Keratinocyte (primary cell): ENCODE data around the gene PRKCSH. TPM values are rescaled to one million over a fixed set of nuclear protein-coding genes. Genes with fewer than 3 reads are reported as not detected.
"Not testable (repeated sequence)": the region's sequence is repeated elsewhere in the genome, so short reads cannot be mapped to it uniquely, and the experiment has no call there.

ENCODE experiments used
- DNase-seq: peaks from one replicate; pipeline ENCODE4 v3.0.0-alpha.2; 2011; ENCODE audit warnings: low read depth, missing footprints, low spot score
- FAIRE-seq: peaks from 2 replicates; lab custom pipeline; 2011; peaks lifted over from hg19 to GRCh38; lab: Jason Lieb, UNC
- H2AFZ ChIP-seq: 2 replicates; pipeline ENCODE4 v1.6.0; 2012; ENCODE audit warnings: low read length, control low read depth, inconsistent platforms; ENCODE audit not compliant: control insufficient read depth
- H3K27ac ChIP-seq: 2 replicates; pipeline ENCODE4 v1.5.1; 2011; ENCODE audit warnings: low read length; ENCODE audit not compliant: control insufficient read depth, insufficient read depth
- H3K27me3 ChIP-seq: 3 replicates; pipeline ENCODE4 v1.6.0; 2011; ENCODE audit warnings: low read length; ENCODE audit not compliant: control insufficient read depth, insufficient read depth; ENCODE audit errors: extremely low read depth
- H3K36me3 ChIP-seq, 2 experiments: 2 replicates in 1 of 2; 3 replicates in 1 of 2; pipeline ENCODE4 v1.5.1; 2011; ENCODE audit warnings: low read length in 2 of 2, mild to moderate bottlenecking in 1 of 2; ENCODE audit not compliant: control insufficient read depth in 2 of 2, insufficient read depth in 2 of 2; ENCODE audit errors: extremely low read depth in 1 of 2
- H3K4me1 ChIP-seq: 3 replicates; pipeline ENCODE4 v1.5.1; 2011; ENCODE audit warnings: low read length; ENCODE audit not compliant: control insufficient read depth, insufficient read depth; ENCODE audit errors: extremely low read depth
- H3K4me2 ChIP-seq: 3 replicates; pipeline ENCODE4 v1.6.0; 2011; ENCODE audit warnings: low read depth, low read length; ENCODE audit not compliant: control insufficient read depth, insufficient read depth; ENCODE audit errors: extremely low read depth
- H3K4me3 ChIP-seq, 3 experiments: fragments of 200-600 bp in 1 of 3; sonication (generic) in 1 of 3; 2 replicates in 2 of 3; 3 replicates in 1 of 3; pipeline ENCODE4 v1.5.1; 2011 to 2016; ENCODE audit warnings: low read length in 3 of 3, mild to moderate bottlenecking in 3 of 3, control low read depth in 2 of 3, inconsistent platforms in 1 of 3, low read depth in 1 of 3, mixed read lengths in 1 of 3, mixed run types in 1 of 3, moderate library complexity in 1 of 3; ENCODE audit not compliant: control insufficient read depth in 2 of 3, insufficient read depth in 2 of 3; ENCODE audit errors: extremely low read depth in 1 of 3
- H3K79me2 ChIP-seq: 2 replicates; pipeline ENCODE4 v1.6.0; 2012; ENCODE audit warnings: low read length; ENCODE audit not compliant: control insufficient read depth, insufficient read depth
- H3K9ac ChIP-seq: 3 replicates; pipeline ENCODE4 v1.6.0; 2011; ENCODE audit warnings: low read length; ENCODE audit not compliant: control insufficient read depth, insufficient read depth; ENCODE audit errors: extremely low read depth
- H3K9me1 ChIP-seq: 3 replicates; pipeline ENCODE4 v1.6.0; 2011; ENCODE audit warnings: low read length; ENCODE audit not compliant: control insufficient read depth, insufficient read depth; ENCODE audit errors: extremely low read depth
- H3K9me3 ChIP-seq: 2 replicates; pipeline ENCODE4 v1.5.1; 2012; ENCODE audit warnings: low read depth, low read length; ENCODE audit not compliant: control insufficient read depth
- H4K20me1 ChIP-seq: 3 replicates; pipeline ENCODE4 v1.6.0; 2011; ENCODE audit warnings: low read length; ENCODE audit not compliant: control insufficient read depth, insufficient read depth; ENCODE audit errors: extremely low read depth
- EZH2 ChIP-seq: IDR thresholded peaks from one replicate; pipeline ENCODE4 v1.6.1; 2012; ENCODE audit warnings: inconsistent platforms, mild to moderate bottlenecking, low read length, moderate library complexity
- dilution Hi-C: fragments of 300-500 bp; cut with MboI; formaldehyde crosslinking; loops from one replicate; pipeline ENCODE4 v1.7.0; 2020; ENCODE audit warnings: low sequenced_read_pairs; ENCODE audit not compliant: extremely low pct_ligation_motif_present
- polyA plus RNA-seq, 5 experiments: library from polyadenylated mRNA; depleted of rRNA in 3 of 5; stranded (reverse) in 3 of 5; stranded (forward) in 1 of 5; unstranded in 1 of 5; fragments of >200 nt; gene quantifications; 1 replicate in 1 of 5; 2 replicates in 3 of 5; 3 replicates in 1 of 5; pipeline versions ENCODE4 v1.2.1 to v1.2.3, GENCODE V29; 2011 to 2012; ENCODE audit warnings: missing spikeins in 2 of 5, low read depth in 1 of 5, low replicate concordance in 1 of 5
- TF ChIP-seq, protein P1 (sequence below), 3 experiments: IDR thresholded peaks in 1 of 3; conservative IDR thresholded peaks in 1 of 3; optimal IDR thresholded peaks in 1 of 3; 2 replicates in 2 of 3; 3 replicates in 1 of 3; pipeline versions ENCODE3 to v1.5.1; 2011; ENCODE audit warnings: low read length in 3 of 3, mild to moderate bottlenecking in 3 of 3, moderate library complexity in 2 of 3, control low read depth in 1 of 3, inconsistent platforms in 1 of 3; ENCODE audit not compliant: insufficient read depth in 2 of 3; ENCODE audit errors: extremely low read depth in 1 of 3

Gene PRKCSH
- polyA plus RNA-seq, 1 donor (not counting 4 experiments of a cell fraction or from before 2014, with no cell fraction given), result 56.3 TPM

DNA sequence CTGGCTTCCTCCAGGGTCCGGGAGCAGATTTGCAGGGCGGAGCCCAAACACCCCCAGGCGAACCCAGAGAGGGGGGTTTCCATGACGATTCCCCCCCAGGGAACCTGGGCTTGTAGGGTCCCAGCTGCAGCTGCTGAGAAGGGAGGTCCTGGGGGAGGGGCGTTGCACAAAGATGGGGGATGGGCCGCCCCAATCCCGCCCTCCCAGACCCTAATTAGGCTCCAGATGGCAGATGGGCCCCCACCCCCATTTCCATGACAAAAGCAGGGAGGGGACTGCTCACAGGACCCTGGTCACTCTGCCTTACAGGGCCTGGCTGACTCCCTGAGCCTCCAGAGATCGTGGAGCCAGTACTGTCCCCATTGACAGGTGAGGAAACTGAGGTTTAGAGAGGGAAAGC, 30.2 kb downstream of the PRKCSH start:
- H3K27me3 ChIP-seq, result no peaks in the 10 kb centered on the region
- dilution Hi-C loops, result no loop called here
- no peak for FAIRE-seq
- no peaks in the 10 kb centered on the region for H3K4me1 ChIP-seq
- no peaks in the 10 kb centered on the region for H3K79me2 ChIP-seq
- H3K9ac ChIP-seq, result no peak overlapping the region
- DNase-seq, result no peak
- H3K9me1 ChIP-seq, result no peaks in the 10 kb centered on the region
- H2AFZ ChIP-seq, result no peak overlapping the region
- H3K27ac ChIP-seq, result no peak overlapping the region
- H3K4me3 ChIP-seq, result no peak overlapping the region
- no peaks in the 10 kb centered on the region for H3K36me3 ChIP-seq
- H3K9me3 ChIP-seq, result no peaks in the 10 kb centered on the region
- no peaks in the 10 kb centered on the region for H4K20me1 ChIP-seq
- TF ChIP-seq, protein P1, sequence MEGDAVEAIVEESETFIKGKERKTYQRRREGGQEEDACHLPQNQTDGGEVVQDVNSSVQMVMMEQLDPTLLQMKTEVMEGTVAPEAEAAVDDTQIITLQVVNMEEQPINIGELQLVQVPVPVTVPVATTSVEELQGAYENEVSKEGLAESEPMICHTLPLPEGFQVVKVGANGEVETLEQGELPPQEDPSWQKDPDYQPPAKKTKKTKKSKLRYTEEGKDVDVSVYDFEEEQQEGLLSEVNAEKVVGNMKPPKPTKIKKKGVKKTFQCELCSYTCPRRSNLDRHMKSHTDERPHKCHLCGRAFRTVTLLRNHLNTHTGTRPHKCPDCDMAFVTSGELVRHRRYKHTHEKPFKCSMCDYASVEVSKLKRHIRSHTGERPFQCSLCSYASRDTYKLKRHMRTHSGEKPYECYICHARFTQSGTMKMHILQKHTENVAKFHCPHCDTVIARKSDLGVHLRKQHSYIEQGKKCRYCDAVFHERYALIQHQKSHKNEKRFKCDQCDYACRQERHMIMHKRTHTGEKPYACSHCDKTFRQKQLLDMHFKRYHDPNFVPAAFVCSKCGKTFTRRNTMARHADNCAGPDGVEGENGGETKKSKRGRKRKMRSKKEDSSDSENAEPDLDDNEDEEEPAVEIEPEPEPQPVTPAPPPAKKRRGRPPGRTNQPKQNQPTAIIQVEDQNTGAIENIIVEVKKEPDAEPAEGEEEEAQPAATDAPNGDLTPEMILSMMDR (optimal IDR thresholded peaks at IDR 0.05 in 1 of 3, IDR thresholded peaks at IDR 0.05 in 1 of 3, conservative IDR thresholded peaks at IDR 0.05 in 1 of 3; ENCODE audit: extremely low read depth in 1 of 3, insufficient read depth in 2 of 3, low read length in 3 of 3), result no peak
- no peak for TF ChIP-seq EZH2
- no peak overlapping the region for H3K4me2 ChIP-seq

DNA sequence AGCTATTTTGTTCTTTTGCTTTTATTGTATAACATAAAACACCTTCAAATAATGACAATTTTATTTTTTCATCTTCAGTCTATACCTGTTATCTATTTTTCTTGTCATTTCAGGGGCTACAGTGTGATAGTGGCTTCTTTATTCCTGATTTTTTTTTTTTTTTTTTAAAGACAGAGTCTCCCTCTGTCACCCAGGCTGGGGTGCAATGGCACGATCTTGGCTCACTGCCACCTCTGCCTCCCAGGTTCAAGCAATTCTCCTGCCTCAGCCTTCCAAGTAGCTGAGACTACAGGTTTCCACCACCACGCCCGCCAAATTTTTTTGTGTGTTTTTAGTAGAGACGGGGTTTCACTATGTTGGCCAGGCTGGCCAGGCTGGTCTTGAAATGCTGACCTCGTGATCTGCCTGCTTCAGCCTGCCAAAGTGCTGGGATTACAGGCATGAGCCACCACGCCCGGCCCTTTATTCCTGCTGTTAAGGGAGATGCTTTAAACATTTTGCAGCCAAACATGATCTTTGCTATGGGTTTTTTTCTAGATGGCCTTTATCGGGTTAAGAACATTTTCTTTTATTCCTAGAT, 32.9 kb downstream of the PRKCSH start:
- H3K4me3 ChIP-seq, H3K27ac ChIP-seq, DNase-seq, H2AFZ ChIP-seq, H3K36me3 ChIP-seq, H3K9ac ChIP-seq, H3K27me3 ChIP-seq, H3K9me1 ChIP-seq, dilution Hi-C loops, H3K9me3 ChIP-seq, FAIRE-seq, H3K4me2 ChIP-seq, H4K20me1 ChIP-seq, H3K4me1 ChIP-seq, H3K79me2 ChIP-seq: not testable (repeated sequence)

DNA sequence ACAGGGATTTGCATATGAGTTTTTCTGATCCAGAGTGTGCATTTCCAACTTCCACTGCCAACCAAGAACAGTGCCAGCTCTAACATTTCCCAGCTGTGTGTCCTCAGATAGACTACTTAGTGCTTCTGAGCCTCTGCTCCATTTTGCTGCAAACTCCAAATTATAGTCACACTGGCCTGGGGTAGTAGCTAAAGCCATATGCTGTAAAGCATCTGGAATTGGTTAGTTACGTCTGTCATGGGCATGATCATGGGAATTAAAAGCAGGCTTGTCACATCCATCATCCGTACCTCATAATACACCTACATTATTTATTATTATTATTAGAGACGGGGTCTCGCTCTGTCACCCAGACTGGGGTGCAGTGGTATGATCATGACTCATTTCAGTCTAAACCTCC, 38.3 kb downstream of the PRKCSH start:
- no peak overlapping the region for H3K27ac ChIP-seq
- H4K20me1 ChIP-seq, result peaks cover 2% of the 10 kb centered on the region
- no peak overlapping the region for H2AFZ ChIP-seq
- H3K9ac ChIP-seq, result no peak overlapping the region
- TF ChIP-seq EZH2, result no peak
- TF ChIP-seq, protein P1 (optimal IDR thresholded peaks at IDR 0.05 in 1 of 3, IDR thresholded peaks at IDR 0.05 in 1 of 3, conservative IDR thresholded peaks at IDR 0.05 in 1 of 3; ENCODE audit: extremely low read depth in 1 of 3, insufficient read depth in 2 of 3, low read length in 3 of 3), result no peak
- dilution Hi-C loops, result no loop called here
- H3K4me1 ChIP-seq, result no peaks in the 10 kb centered on the region
- H3K27me3 ChIP-seq, result peaks cover 10% of the 10 kb centered on the region
- no peaks in the 10 kb centered on the region for H3K9me3 ChIP-seq
- H3K36me3 ChIP-seq, result no peaks in the 10 kb centered on the region
- DNase-seq, result no peak
- FAIRE-seq, result no peak
- no peaks in the 10 kb centered on the region for H3K79me2 ChIP-seq
- H3K4me3 ChIP-seq, result no peak overlapping the region
- H3K4me2 ChIP-seq, result no peak overlapping the region
- H3K9me1 ChIP-seq, result no peaks in the 10 kb centered on the region

DNA sequence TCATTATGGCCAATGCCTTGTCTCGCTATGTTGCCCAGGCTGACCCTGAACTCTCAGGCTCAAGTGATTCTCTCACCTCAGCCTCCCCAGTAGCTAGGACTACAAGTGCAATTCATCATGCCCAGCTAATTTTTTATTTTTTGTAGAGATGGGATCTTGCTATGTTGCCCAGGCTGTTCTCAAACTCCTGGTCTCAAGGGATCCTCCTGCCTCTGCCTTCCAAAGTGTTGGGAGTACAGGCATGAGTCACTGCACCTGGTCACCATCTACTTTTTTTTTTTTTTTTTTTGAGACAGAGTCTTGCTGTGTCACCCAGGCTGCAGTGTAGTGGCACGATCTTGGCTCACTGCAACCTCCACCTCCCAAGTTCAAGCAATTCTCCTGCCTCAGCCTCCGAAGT, 39.9 kb downstream of the PRKCSH start:
- H3K4me3 ChIP-seq, H4K20me1 ChIP-seq, H3K9ac ChIP-seq, H3K79me2 ChIP-seq, H3K27ac ChIP-seq, H3K4me1 ChIP-seq, H3K36me3 ChIP-seq, FAIRE-seq, H3K4me2 ChIP-seq, H3K9me1 ChIP-seq, DNase-seq, dilution Hi-C loops, H2AFZ ChIP-seq, H3K9me3 ChIP-seq: not testable (repeated sequence)
- peaks cover 21% of the 10 kb centered on the region for H3K27me3 ChIP-seq
